ENCODE data around the gene DRP2.
"Not testable (repeated sequence)": the region's sequence is repeated elsewhere in the genome, so short reads cannot be mapped to it uniquely, and the experiment has no call there.

DNA sequence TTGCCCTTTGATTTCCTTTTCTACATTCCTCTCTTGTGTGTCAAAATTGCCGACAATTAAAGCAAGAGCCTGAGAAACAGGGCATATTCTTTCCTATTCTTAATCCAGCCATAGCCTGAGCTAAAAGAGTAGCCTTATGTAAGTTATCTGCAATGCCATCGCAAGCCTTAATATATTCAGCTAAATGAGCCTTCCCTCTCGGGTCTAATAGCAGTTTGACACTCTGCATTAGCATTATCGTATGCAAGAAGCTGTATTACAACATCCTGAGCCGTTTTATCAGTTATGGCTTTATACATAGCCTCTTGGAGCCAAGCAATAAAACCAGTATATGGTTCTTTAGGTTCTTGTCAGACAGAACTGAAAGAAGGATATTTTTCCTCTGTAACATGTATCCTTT, 31.6 kb upstream of the DRP2 start:
- TF ChIP-seq, protein P1, sequence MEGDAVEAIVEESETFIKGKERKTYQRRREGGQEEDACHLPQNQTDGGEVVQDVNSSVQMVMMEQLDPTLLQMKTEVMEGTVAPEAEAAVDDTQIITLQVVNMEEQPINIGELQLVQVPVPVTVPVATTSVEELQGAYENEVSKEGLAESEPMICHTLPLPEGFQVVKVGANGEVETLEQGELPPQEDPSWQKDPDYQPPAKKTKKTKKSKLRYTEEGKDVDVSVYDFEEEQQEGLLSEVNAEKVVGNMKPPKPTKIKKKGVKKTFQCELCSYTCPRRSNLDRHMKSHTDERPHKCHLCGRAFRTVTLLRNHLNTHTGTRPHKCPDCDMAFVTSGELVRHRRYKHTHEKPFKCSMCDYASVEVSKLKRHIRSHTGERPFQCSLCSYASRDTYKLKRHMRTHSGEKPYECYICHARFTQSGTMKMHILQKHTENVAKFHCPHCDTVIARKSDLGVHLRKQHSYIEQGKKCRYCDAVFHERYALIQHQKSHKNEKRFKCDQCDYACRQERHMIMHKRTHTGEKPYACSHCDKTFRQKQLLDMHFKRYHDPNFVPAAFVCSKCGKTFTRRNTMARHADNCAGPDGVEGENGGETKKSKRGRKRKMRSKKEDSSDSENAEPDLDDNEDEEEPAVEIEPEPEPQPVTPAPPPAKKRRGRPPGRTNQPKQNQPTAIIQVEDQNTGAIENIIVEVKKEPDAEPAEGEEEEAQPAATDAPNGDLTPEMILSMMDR (IDR thresholded peaks at IDR 0.05 in 8 of 11, conservative IDR thresholded peaks at IDR 0.05 in 3 of 11): not testable (repeated sequence)
- not testable (repeated sequence) for TF ChIP-seq POLR2A, POLR2AphosphoS5 (IDR thresholded peaks at IDR 0.05)

Data from spleen (tissue), 7 donors.